ENCODE results near the gene FOXP2. TPM values are rescaled to one million over a fixed set of nuclear protein-coding genes. Genes with fewer than 3 reads are reported as not detected.

Gene FOXP2
- total and polyA plus RNA-seq, 2 of the 4 experiments (the other 2 are of a cell fraction): 0.89 to 1.1 TPM

DNA sequence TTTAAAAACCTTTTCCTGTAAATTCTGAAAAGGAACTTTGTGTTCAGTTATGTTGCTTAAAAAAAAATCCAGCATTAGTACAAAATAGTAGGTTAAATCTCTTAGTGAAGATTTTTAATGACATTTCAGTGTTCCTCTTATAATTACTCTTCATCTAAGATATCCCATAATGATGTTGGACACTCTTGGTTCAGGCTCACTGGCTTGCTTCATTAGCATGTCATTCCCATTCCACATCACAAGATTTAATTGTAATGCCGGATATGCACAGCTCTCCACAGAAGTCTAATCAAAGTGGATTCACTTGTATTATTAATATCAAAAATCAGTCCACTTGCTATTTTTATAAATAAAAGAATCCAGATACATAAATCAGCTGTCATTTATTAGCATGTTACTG lies 327.3 kb downstream of the FOXP2 start:
- H3K4me2 ChIP-seq (ENCODE audit: low read depth, low read length): no peak overlapping the region

More for the DNA sequence above, 327.3 kb downstream of the FOXP2 start:
- no peaks in the 10 kb centered on the region for H3K9me3 ChIP-seq (ENCODE audit: control insufficient read depth, insufficient read depth, low read length)
- H2AK5ac ChIP-seq (ENCODE audit: low read depth, low read length): no peak overlapping the region
- TF ChIP-seq, protein P1, sequence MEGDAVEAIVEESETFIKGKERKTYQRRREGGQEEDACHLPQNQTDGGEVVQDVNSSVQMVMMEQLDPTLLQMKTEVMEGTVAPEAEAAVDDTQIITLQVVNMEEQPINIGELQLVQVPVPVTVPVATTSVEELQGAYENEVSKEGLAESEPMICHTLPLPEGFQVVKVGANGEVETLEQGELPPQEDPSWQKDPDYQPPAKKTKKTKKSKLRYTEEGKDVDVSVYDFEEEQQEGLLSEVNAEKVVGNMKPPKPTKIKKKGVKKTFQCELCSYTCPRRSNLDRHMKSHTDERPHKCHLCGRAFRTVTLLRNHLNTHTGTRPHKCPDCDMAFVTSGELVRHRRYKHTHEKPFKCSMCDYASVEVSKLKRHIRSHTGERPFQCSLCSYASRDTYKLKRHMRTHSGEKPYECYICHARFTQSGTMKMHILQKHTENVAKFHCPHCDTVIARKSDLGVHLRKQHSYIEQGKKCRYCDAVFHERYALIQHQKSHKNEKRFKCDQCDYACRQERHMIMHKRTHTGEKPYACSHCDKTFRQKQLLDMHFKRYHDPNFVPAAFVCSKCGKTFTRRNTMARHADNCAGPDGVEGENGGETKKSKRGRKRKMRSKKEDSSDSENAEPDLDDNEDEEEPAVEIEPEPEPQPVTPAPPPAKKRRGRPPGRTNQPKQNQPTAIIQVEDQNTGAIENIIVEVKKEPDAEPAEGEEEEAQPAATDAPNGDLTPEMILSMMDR (conservative IDR thresholded peaks at IDR 0.05; ENCODE audit: low read depth, low read length): no peak
- TF ChIP-seq RFX5 (IDR thresholded peaks at IDR 0.05; ENCODE audit: low read depth, low read length) (no peak), CEBPB (IDR thresholded peaks at IDR 0.05; ENCODE audit: low read depth, low read length) (no peak), MXI1 (IDR thresholded peaks at IDR 0.05; ENCODE audit: borderline replicate concordance, low read depth, low read length) (no peak), SMC3 (IDR thresholded peaks at IDR 0.05; ENCODE audit: low read depth, low read length) (no peak), RAD21 (IDR thresholded peaks at IDR 0.05; ENCODE audit: low read length) (no peak), FOS (IDR thresholded peaks at IDR 0.05; ENCODE audit: low read depth, low read length) (no peak), CHD1 (IDR thresholded peaks at IDR 0.05; ENCODE audit: low read depth, low read length) (no peak), POLR2A (IDR thresholded peaks at IDR 0.05; ENCODE audit: low read depth, low read length) (no peak), RCOR1 (IDR thresholded peaks at IDR 0.05; ENCODE audit: insufficient replicate concordance, low read length) (no peak)
- TF ChIP-seq, protein P2, sequence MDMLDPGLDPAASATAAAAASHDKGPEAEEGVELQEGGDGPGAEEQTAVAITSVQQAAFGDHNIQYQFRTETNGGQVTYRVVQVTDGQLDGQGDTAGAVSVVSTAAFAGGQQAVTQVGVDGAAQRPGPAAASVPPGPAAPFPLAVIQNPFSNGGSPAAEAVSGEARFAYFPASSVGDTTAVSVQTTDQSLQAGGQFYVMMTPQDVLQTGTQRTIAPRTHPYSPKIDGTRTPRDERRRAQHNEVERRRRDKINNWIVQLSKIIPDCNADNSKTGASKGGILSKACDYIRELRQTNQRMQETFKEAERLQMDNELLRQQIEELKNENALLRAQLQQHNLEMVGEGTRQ (IDR thresholded peaks at IDR 0.05; ENCODE audit: low read depth, low read length): no peak
- H3K27ac ChIP-seq (ENCODE audit: insufficient read depth, low read length): no peak overlapping the region
- ATAC-seq (ENCODE audit: low read depth) (no peak), DNase-seq (no peak)
- H3K56ac ChIP-seq (ENCODE audit: extremely low read depth, insufficient read depth, low read length): no peak overlapping the region
- no peak overlapping the region for H4K91ac ChIP-seq (ENCODE audit: insufficient read depth, low read depth, low read length)
- no peaks in the 10 kb centered on the region for H4K20me1 ChIP-seq (ENCODE audit: insufficient read depth, low read length)
- H2BK20ac ChIP-seq (ENCODE audit: low read depth, low read length): no peak overlapping the region
- no peak overlapping the region for H3K4me3 ChIP-seq (ENCODE audit: insufficient read depth, low read depth, low read length)
- H3K79me1 ChIP-seq (ENCODE audit: low read depth in 1 of 2, low read length in 2 of 2): no peaks in the 10 kb centered on the region
- H3K9me1 ChIP-seq (ENCODE audit: insufficient read depth, low read length): no peaks in the 10 kb centered on the region
- H2BK15ac ChIP-seq (ENCODE audit: low read depth, low read length): no peak overlapping the region
- H3K4me1 ChIP-seq (ENCODE audit: control insufficient read depth, insufficient read depth, low read length): no peaks in the 10 kb centered on the region
- no CpG with 5 or more reads among the region's 1 CpG for WGBS, 2 experiments (ENCODE audit: extremely low coverage in 2 of 2, insufficient read length in 1 of 2)
- ChIA-PET CTCF (no interaction called here), POLR2A (ENCODE audit: unreplicated experiment) (no interaction called here)
- H2AK9ac ChIP-seq (replicated peaks; ENCODE audit: low read depth, low read length, poor library complexity): no peak overlapping the region
- intact Hi-C loops (cut with micrococcal nuclease): no loop called here
- no peak overlapping the region for H3K18ac ChIP-seq (ENCODE audit: low read depth, low read length)
- no peak overlapping the region for H2AFZ ChIP-seq (replicated peaks; ENCODE audit: low read length, poor library complexity)
- no peak overlapping the region for H3K4ac ChIP-seq (ENCODE audit: low read depth, low read length)
- in situ Hi-C loops (cut with MboI; ENCODE audit: low sequenced_read_pairs): no loop called here
- H4K5ac ChIP-seq (ENCODE audit: low read depth, low read length): no peak overlapping the region
- BruUV-seq (replicated peaks): no TSS peak
- H3K14ac ChIP-seq (replicated peaks; ENCODE audit: low read depth, low read length): no peak overlapping the region
- H4K8ac ChIP-seq (ENCODE audit: low read depth in 2 of 2, low read length in 2 of 2): no peak overlapping the region
- dilution Hi-C loops (cut with HindIII; ENCODE audit: low sequenced_read_pairs, unreplicated experiment): no loop called here
- H3K23ac ChIP-seq (ENCODE audit: low read depth, low read length): no peak overlapping the region
- no peak overlapping the region for H2BK5ac ChIP-seq (ENCODE audit: low read depth, low read length, poor library complexity, severe bottlenecking)
- no peak overlapping the region for H2BK120ac ChIP-seq (ENCODE audit: low read depth, low read length)
- H3K36me3 ChIP-seq (ENCODE audit: control insufficient read depth, insufficient read depth, low read length): no peaks in the 10 kb centered on the region
- no peaks in the 10 kb centered on the region; the same call in 1 of the 2 replicates for H3K27me3 ChIP-seq (ENCODE audit: control insufficient read depth, insufficient read depth, low read length)
- H3K9ac ChIP-seq (ENCODE audit: low read depth, low read length): no peak overlapping the region

Measured in IMR-90 (cell line).